ENCODE data around the gene CRB2.

- no peak for TF ChIP-seq CTCF (IDR thresholded peaks at IDR 0.05; ENCODE audit: low read depth, low read length)
- TF ChIP-seq POLR2A (IDR thresholded peaks at IDR 0.05; ENCODE audit: extremely low read depth, insufficient read length) = peak; percentile 17
- peak; percentile 61; the same call in 1 of the 2 replicates for TF ChIP-seq MYC (IDR thresholded peaks at IDR 0.05; ENCODE audit: low read depth, low read length)
- TF ChIP-seq, protein P1, sequence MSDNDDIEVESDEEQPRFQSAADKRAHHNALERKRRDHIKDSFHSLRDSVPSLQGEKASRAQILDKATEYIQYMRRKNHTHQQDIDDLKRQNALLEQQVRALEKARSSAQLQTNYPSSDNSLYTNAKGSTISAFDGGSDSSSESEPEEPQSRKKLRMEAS (IDR thresholded peaks at IDR 0.05; ENCODE audit: low read depth, low read length) = no peak
Observed at GRCh38 chr9:123322273-123323195, 33.5 kb upstream of the CRB2 start.
